Measurements from ENCODE around the gene ANO10.
"Not testable (repeated sequence)": the region's sequence is repeated elsewhere in the genome, so short reads cannot be mapped to it uniquely, and the experiment has no call there.

DNA sequence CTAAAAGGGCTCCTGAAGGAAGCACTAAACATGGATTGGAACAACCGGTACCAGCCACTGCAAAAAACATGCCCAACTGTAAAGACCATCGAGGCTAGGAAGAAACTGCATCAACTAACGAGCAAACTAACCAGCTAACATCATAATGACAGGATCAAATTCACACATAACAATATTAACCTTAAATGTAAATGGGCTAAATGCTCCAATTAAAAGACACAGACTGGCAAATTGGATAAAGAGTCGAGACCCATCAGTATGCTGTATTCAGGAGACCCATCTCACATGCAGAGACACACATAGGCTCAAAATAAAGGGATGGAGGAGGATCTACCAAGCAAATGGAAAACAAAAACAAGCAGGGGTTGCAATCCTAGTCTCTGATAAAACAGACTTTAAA is 28.2 kb downstream of the ANO10 start:
- TF ChIP-seq, protein P1, sequence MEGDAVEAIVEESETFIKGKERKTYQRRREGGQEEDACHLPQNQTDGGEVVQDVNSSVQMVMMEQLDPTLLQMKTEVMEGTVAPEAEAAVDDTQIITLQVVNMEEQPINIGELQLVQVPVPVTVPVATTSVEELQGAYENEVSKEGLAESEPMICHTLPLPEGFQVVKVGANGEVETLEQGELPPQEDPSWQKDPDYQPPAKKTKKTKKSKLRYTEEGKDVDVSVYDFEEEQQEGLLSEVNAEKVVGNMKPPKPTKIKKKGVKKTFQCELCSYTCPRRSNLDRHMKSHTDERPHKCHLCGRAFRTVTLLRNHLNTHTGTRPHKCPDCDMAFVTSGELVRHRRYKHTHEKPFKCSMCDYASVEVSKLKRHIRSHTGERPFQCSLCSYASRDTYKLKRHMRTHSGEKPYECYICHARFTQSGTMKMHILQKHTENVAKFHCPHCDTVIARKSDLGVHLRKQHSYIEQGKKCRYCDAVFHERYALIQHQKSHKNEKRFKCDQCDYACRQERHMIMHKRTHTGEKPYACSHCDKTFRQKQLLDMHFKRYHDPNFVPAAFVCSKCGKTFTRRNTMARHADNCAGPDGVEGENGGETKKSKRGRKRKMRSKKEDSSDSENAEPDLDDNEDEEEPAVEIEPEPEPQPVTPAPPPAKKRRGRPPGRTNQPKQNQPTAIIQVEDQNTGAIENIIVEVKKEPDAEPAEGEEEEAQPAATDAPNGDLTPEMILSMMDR (conservative IDR thresholded peaks at IDR 0.05), result not testable (repeated sequence)
- not testable (repeated sequence) for TF ChIP-seq EZH2 (IDR thresholded peaks at IDR 0.05; ENCODE audit: low read depth)

Measured in PC-9 (cell line).